Umbilical cord (tissue), 2 donors: Measurements from ENCODE around the gene QKI. TPM values are rescaled to one million over a fixed set of nuclear protein-coding genes. Genes with fewer than 3 reads are reported as not detected.
"Not testable (repeated sequence)": the region's sequence is repeated elsewhere in the genome, so short reads cannot be mapped to it uniquely, and the experiment has no call there.

Source experiments
- DNase-seq: peaks from one replicate; pipeline ENCODE4 v3.0.0-alpha.2; 2015; ENCODE audit warnings: low spot score
- total RNA-seq: library from RNA; depleted of rRNA; stranded (reverse); fragments of >200 nt; gene quantifications from one replicate; pipeline ENCODE4 v1.2.3, GENCODE V29; 2014; ENCODE audit warnings: low replicate concordance; ENCODE audit not compliant: insufficient read depth

QKI gene
- 152 TPM for total RNA-seq

- peak; percentile 89 for DNase-seq
Measured at GRCh38 chr6:163414117-163414945, at the start of gene QKI. QKI (plus strand) TSS chr6:163414718; CDS start chr6:163415194, 476 bp downstream.

GRCh38 chr6:163366288-163366687, 48.2 kb upstream of the QKI start:
- no peak for DNase-seq

DNA sequence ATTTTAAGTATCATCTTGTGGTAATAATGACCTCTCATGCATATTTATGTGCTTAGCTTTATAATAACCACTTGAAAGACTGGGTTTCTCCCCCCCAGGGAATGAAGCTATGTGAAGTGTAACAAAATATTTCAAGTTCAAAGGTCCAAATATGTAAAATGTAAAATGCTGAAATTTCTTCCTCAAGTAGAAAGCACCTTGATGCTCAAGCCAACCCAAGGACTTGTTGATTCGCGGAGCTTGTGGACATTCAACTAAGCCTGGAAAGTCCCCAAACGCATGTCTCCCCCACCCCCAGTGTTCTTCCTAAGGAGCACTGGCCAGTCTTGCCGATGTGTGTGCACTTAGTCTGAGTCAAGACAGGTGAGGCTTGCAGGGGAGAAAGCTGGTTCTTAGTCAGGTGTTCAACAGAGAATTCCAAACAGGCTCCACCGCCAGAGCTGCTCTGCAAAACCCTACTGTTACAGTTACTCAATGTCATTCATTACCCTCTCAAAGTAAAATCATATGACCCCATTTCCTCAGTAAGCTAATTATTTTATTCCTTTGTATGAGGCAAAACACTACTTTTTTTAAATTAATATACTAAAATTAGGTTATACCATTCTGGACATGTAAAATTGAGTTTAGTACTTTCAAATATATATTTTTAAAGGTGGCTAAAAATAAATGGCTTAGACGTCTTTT, 46.9 kb upstream of the QKI start:
- DNase-seq = no peak

DNA sequence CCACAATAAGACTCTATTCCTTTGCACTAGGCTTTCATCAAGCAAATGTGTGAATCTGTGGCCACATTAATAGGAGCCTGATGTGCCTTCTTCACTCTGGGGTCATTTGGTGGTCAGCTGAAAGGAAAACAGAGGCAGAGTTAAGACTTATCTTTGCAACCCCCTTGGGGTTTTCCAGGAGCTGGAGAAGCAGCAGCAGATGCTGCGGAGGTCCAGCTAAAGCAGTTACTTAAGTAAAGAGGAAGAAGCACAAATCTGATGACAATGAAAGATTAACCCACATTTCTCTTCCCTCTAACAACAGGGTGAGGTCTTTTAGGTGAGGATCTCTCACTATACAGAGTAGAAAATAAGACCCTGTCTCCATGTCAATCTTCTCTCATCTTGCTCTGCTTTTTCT, 45.4 kb upstream of the QKI start:
- DNase-seq = no peak

GRCh38 chr6:163369628-163370365, 44.7 kb upstream of the QKI start:
- DNase-seq = no peak

DNA sequence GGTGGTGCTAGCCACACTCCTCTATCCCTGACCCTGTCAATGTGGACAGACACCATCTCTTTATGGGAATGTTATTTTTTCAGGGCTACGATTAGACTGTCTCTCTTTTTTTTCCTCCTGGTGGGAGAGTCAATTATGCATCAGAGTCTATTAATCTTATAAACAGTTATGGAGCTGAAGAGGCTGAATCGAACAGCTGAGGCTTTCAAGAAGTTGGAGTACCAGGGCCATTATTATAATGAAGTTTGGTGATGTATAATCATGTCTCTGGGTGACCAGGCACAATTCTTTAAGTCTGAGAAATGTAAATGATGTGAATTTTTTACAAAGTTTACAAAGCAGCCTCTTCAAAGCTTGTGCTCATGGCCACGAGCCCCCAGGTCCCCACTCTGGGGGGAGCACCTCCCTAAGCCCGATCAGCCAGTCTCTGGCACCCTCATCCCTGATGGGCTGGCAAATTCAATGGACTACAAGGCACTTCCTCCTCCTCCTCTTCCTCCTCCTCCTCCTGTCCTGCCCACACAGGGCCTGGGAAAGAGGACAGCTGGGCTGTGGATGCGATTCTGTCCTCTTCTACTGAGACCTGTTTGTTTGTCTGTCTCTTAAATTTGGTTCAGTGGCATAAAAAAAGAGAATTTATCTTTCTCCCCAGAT, 43.9 kb upstream of the QKI start:
- no peak for DNase-seq

DNA sequence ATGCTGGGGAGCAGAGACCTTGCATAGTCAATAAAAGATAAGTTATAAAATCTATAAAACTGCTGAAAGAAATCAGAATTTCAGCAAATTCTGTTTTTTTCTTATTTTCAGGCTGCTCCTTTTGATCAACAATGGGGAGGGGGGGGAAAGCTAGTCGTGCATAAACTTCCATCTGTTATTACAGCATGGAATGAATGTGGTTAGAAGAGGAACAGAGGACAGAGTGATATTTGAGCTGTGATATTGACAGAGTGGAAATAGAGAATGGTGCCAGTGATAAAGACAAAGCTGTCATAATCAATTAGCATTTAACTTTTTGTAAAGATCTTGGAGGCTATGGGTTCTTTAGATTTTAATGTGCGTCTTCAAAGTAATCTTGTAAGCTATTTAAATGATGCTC, 43.4 kb upstream of the QKI start:
- DNase-seq = no peak

DNA sequence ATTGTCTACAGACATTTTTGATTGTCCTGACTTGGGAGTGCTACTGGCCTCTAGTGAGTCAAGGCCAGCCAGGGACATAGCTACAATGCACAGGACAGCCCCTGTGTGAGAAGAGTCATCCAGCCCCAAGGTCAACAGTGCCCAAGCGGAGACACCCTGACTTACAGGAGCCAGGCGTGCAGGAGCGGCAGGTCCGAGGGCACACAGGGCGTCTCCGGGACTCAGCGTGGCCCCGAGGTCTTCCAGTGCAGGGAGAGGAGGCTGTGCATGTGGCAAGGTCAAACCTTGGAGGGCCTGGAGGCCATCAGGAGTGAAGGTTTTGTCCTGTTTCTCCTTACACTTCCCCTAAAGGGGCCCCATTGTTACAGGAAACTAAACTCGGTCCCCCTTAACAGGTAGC, 41.3 kb upstream of the QKI start:
- no peak for DNase-seq

GRCh38 chr6:163375361-163375760, 39.2 kb upstream of the QKI start:
- no peak for DNase-seq

GRCh38 chr6:163376187-163376586, 38.3 kb upstream of the QKI start:
- DNase-seq = no peak

- no peak for DNase-seq
Measured at GRCh38 chr6:163377561-163377960, 37.0 kb upstream of the QKI start.

DNA sequence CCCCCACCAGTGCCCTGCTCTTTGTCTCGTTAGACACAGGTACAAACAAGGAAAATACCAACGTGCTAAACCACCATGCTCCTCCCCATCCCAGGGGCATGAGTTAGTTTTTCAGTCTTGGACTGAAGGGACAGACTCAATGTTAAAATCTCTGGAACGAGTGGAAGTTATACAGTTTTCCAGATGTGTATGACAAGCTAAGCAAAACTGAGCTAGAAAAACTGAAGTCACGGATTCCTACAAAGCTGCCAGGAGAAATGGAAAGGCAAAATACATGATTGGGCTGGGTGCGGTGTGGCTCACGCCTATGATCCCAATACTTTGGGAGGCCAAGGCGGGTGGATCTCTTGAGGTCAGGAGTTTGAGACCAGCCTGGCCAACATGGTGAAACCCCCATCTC, 34.3 kb upstream of the QKI start:
- DNase-seq = no peak

DNA sequence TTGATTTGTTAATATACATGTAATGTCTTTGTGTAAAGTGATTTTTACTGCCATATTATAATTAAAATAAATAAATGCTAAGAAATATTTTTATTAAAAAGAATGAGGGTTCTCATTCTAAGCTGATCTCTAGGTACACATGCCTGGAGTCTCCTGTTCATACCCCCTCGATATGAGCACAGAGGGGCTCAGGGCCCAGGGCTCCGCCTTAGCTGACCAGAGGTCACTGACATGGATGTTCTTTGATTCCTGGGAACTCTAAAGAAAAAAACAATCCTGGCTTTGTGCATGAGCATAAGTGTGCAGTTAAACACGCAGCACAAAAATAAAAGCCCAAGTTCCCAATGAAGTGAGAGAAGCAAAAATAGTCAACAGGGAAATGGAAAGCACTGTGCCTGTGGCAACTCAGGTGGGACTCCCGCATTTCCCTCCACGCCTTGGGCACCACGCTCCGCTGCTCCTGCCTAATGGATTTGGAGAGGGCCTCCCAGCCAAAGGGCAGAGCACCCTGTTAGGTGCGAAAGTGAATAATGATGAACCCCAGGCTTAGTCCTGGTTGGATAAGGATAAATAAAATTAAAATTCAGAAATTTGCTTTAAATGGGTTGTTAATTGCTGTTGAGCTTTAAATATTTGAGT, 33.3 kb upstream of the QKI start:
- DNase-seq = no peak

DNA sequence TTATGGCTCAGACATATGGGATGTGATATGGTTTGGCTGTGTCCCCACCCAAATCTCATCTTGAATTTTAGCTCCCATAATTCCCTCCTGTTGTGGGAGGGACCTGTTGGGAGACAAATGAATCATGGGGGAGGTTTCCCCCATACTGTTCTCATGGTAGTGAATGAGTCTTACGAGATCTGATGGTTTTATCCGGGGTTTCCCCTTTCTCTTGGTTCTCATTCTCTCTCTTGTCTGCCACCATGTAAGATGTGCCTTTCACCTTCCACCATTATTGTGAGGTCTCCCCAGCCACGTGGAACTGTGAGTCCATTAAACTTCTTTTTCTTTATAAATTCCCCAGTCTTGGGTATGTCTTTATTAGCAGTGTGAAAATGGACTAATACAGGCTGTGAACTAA, 31.1 kb upstream of the QKI start:
- not testable (repeated sequence) for DNase-seq

- no peak for DNase-seq
Measured at GRCh38 chr6:163383912-163384311, 30.6 kb upstream of the QKI start.

- no peak for DNase-seq
Measured at GRCh38 chr6:163384510-163384909, 30.0 kb upstream of the QKI start.

DNA sequence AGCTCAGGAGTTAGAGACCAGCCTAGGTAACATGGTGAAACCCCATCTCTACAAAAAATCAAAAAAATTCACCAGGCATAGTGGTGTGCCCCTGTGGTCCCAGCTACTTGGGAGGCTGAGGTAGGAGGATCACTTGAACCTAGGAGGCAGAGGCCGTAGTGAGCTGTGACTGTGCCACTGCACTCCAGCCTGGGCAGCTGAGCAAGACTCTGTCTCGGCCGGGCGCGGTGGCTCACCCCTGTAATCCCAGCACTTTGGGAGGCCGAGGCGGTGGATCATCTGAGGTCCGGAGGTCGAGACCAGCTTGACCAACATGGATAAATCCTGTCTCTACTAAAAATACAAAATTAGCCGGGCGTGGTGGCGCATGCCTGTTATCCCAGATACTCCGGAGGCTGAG, 29.0 kb upstream of the QKI start:
- DNase-seq = not testable (repeated sequence)

GRCh38 chr6:163386329-163386908, 28.1 kb upstream of the QKI start:
- DNase-seq = peak; percentile 60

GRCh38 chr6:163387317-163387716, 27.2 kb upstream of the QKI start:
- DNase-seq = no peak

- no peak for DNase-seq
Measured at GRCh38 chr6:163389354-163389753, 25.2 kb upstream of the QKI start.

- DNase-seq = no peak
Measured at GRCh38 chr6:163390770-163391169, 23.7 kb upstream of the QKI start.
